Uterus (tissue), 2 donors: Measurements from ENCODE around the gene POLD4.
"Not testable (repeated sequence)": the region's sequence is repeated elsewhere in the genome, so short reads cannot be mapped to it uniquely, and the experiment has no call there.

Source experiments
- CTCF ChIP-seq, 4 experiments: fragments of 200-600 bp in 2 of 4; fragments of 450-650 bp in 2 of 4; sonication (generic) in 2 of 4; IDR thresholded peaks; one replicate each; pipeline ENCODE4 v1.5.1; 2016 to 2019; ENCODE audit warnings: antibody characterized with exemption in 4 of 4, mild to moderate bottlenecking in 2 of 4, moderate library complexity in 1 of 4
- POLR2A ChIP-seq, 2 donors: fragments of 450-650 bp; IDR thresholded peaks; one replicate each; pipeline ENCODE4 v1.6.1; 2016; ENCODE audit warnings: antibody characterized with exemption in 2 of 2, mild to moderate bottlenecking in 1 of 2, moderate library complexity in 1 of 2

GRCh38 chr11:67403085-67403484 is 49.7 kb upstream of the POLD4 start:
- not testable (repeated sequence) for TF ChIP-seq POLR2A, CTCF (IDR thresholded peaks at IDR 0.05)
